Measurements from ENCODE around the gene AKAP6. TPM values are rescaled to one million over a fixed set of nuclear protein-coding genes. Genes with fewer than 3 reads are reported as not detected.
A peak's percentile ranks its signal among the peaks of the same experiment; 100 is the strongest.

The AKAP6 gene
- total RNA-seq, 1 donor from 2014 or later = 0.20 TPM

- DNase-seq (ENCODE audit: low read depth in 2 of 2) = no peak
These were observed 278.3 kb downstream of the AKAP6 start for GRCh38 chr14:32607399-32607798.

DNA sequence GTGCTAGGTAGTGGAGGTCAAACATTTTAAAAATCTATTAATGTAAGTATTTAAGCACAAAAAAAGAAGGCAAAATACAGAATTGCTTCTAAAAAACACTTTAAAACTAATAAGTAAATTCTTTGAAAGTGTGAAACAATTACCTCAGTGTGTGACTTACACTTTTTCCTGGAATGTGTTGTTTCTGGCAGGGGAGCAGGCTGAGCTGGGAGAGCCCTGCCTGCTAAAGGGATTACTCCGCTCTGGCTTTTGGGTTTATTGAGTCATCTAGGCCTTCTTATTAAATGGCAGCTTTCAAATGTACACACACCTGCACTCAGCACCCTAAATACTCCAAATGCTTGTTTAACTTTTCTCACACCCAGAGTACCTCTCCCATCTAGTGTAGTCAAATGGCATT is 279.8 kb downstream of the AKAP6 start:
- peak; percentile 8 to 57 for DNase-seq (ENCODE audit: low read depth in 2 of 2)

GRCh38 chr14:32609388-32609787 is 280.3 kb downstream of the AKAP6 start:
- DNase-seq (ENCODE audit: low read depth in 2 of 2) = no peak

DNA sequence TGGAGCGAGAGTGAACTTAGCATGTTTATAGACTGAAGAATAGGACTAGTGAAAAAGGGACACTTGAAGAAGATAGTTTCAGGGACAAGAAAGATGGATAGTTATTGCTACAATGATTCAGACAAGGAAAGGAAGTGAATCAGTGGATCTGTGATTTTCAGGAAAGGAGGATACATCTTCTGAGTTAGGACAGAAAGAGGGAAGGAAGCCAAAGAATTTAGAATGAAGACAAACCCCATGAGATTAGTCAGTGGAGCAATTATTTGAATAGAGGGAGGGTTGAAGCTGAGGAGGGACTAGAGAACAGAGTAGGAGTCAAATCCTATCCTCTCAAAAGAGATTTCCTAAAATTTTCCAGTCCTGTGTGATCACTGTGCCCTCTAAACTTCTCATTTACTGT is 282.7 kb downstream of the AKAP6 start:
- DNase-seq (ENCODE audit: low read depth in 2 of 2) = peak in 1 of 2 donors; percentile 33

- DNase-seq (ENCODE audit: low read depth in 2 of 2) = no peak
These were observed 289.9 kb downstream of the AKAP6 start for GRCh38 chr14:32618991-32619390.

DNA sequence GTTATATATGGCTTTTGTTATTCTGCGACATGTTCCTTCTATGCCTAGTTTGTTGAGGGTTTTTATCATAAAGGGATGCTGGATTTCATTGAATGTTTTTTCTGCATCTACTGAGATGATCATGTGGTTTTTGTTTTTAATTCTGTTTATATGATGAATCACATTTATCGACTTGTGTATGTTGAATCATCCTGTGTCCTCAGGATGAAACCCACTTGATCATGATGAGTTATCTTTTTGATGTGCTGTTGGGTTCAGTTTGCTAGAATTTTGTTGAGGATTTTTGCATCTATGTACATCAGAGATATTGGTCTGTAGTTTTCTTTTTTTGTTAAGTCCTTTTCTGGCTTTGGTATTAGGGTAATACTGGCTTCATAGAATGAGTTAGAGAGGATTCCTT is 291.2 kb downstream of the AKAP6 start:
- DNase-seq (ENCODE audit: low read depth in 2 of 2) = no peak

GRCh38 chr14:32620724-32621123 is 291.6 kb downstream of the AKAP6 start:
- DNase-seq (ENCODE audit: low read depth in 2 of 2) = no peak

DNA sequence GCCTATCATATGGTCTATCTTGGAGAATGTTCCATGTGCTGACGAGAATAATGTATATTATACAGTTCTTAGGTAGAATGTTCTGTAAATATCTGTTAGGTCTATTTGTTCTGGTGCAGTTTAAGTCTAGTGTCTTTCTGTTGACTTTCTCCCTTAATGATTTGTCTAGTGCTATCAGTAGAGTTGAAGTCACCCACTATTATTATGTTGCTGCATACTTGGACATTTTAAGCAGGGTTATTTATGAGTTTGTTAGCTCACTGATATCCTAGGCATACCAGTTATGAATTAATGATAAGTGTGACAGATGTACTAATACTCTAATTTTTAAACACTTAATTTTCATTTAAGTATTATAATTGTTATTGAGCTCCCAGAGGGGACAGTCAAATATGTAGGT is 292.5 kb downstream of the AKAP6 start:
- DNase-seq (ENCODE audit: low read depth in 2 of 2) = no peak

GRCh38 chr14:32622742-32623141 is 293.6 kb downstream of the AKAP6 start:
- no peak for DNase-seq (ENCODE audit: low read depth in 2 of 2)

GRCh38 chr14:32623300-32624093 is 294.4 kb downstream of the AKAP6 start:
- DNase-seq (ENCODE audit: low read depth in 2 of 2) = no peak

DNA sequence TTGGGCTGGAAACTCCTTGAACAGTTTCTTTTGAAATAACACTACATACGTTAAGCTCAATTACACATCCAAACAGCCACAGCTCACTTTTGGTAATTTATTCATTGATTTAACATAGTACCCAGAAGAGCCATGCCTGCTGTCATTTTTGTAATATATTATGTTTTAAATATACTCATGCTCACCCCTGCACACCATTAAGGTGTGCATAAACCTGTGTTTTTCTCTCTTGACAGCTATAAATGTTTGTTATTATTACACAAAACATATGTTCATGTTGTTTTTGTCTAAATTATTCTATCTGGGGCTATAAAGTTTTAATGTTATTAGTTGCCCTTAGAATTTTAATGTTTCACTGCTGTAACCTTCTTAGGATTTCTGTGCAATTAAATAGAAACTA is 296.1 kb downstream of the AKAP6 start:
- DNase-seq (ENCODE audit: low read depth in 2 of 2) = no peak

GRCh38 chr14:32627545-32628298 is 298.6 kb downstream of the AKAP6 start:
- no peak for DNase-seq (ENCODE audit: low read depth in 2 of 2)

GRCh38 chr14:32629236-32629635 is 300.1 kb downstream of the AKAP6 start:
- peak in 1 of 2 donors; percentile 5 for DNase-seq (ENCODE audit: low read depth in 2 of 2)

- no peak for DNase-seq (ENCODE audit: low read depth in 2 of 2)
These were observed 301.6 kb downstream of the AKAP6 start for GRCh38 chr14:32630701-32631100.

DNA sequence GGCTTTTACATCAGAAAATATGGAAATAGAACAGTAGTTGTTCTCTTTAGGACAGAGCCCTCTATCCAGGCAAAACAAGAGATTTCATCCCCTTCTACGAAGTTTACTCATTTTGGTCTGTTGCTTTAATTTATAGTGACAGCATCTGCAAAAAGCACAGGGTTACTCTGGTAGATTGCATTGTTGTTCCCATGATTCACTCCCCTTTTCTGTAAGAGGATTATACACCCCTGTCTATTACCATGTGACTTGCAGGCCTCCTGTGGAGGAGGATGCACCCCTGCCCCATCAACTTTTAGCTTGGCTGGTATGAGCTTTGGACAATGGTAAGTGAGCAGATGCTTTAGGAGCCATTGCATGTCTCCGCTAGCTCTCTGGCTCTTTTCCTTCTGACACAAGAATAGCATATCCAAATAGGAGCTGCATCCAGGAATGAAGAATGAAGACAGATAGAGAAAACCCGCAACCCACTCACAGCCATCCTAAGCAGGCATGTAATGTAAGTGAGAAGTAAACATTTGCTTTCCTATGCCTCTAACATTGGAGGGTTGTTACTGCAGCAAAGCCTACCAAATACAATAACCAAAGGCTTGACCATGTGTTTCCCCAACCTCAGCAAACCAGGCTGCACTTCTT is 304.2 kb downstream of the AKAP6 start:
- no peak for DNase-seq (ENCODE audit: low read depth in 2 of 2)

GRCh38 chr14:32633930-32634329 is 304.8 kb downstream of the AKAP6 start:
- no peak for DNase-seq (ENCODE audit: low read depth in 2 of 2)

DNA sequence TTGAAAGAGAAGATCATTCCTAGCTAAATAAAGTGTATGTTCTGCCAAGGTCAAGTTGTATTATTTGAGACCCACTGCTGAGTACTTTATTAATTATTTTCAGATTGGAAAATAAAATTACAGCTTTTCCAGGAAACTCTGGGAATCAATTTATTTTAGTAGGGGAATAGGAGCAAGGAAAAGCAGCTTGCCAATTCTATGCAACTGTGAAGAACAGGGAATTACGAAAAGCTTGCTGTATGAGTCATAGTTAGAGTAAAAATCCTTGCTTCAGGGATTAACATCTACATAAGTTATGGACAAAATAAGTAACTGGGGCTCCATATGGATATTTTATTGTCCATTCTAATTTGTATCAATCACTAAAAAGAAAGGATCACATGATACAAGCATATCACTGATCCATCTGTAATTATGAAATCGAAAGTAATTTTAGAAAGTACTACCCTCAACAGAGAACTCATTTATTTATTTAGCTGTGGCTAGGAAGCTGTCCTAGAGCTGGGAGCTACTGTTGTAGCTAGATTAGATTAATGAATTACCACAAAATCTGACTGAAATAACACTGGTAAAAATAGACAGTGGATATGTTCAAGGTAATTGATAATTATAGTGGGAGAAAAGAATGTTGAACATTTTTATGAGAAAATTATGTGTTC is 306.1 kb downstream of the AKAP6 start:
- DNase-seq (ENCODE audit: low read depth in 2 of 2) = peak; percentile 1 to 14

GRCh38 chr14:32637582-32637981 is 308.5 kb downstream of the AKAP6 start:
- DNase-seq (ENCODE audit: low read depth in 2 of 2) = no peak

GRCh38 chr14:32639208-32639607 is 310.1 kb downstream of the AKAP6 start:
- DNase-seq (ENCODE audit: low read depth in 2 of 2) = no peak

DNA sequence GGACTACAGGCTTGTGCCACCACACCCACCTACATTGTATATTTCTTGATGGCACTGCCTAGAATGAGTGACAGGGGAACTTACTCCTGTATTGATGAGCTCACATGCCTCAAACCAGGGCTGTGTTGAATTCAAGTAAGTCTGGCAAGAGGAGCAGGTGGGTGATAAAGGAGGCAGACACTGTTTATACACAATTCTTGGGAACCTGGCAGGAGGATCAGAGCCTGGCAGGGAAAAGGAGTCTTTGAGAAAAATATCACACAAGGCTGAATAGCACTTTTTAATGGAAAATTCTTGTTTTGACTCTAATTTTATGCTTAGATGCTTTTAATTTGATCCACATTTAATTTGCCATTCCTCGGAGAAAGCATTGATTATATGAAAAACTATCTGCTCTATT is 316.5 kb downstream of the AKAP6 start:
- DNase-seq (ENCODE audit: low read depth in 2 of 2) = no peak

DNA sequence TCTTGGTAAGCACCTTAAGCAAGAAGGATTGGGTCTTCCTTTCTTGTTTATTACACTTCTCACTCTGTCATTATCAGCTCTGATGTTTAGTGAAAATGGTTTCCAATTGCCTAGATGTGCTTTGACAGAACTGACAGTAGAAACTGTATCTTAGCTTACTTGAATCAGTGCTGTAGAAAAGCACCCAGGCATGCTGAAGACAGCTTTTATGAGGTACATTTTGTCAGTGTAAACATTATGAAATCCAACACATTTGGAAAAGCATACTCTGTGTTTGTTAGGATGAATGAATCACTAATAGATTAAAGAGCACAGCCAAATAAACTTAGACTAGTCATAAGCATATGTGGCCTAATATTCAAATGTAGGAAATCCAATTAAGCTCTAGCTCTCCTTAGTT is 319.3 kb downstream of the AKAP6 start:
- no peak for DNase-seq (ENCODE audit: low read depth in 2 of 2)

DNA sequence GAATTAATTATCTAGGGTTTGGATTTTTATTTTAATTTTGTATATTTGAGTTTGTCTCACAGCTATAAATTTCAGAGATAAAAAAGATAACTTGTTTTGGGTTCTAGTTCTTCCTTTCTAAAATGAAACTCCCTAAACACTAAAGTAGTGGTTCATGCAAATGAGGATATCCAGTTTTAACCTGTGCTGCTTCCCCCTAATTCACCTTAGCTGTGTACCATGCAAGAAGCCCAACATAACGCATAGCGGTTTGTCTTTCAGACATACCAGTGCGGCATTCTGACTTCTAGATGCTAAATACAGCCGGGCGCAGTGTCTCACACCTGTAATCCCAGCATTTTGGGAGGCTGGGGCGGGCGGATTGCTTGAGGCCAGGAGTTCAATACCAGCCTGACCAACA is 320.9 kb downstream of the AKAP6 start:
- no peak for DNase-seq (ENCODE audit: low read depth in 2 of 2)

Data from lung microvascular endothelial cell (primary cell).